CD4-positive, alpha-beta T cell treated with Interleukin-4 for 1 hour (primary cell): Measurements from ENCODE around the gene TMEM225B.
"Not testable (repeated sequence)": the region's sequence is repeated elsewhere in the genome, so short reads cannot be mapped to it uniquely, and the experiment has no call there.

Source experiments
- DNase-seq, 2 donors: peaks; one replicate each; pipeline ENCODE4 v3.0.0-alpha.2; 2020 to 2022

The TMEM225B gene

GRCh38 chr7:99597762-99598501 is at the start of gene TMEM225B:
Gene TMEM225B, plus strand, starts transcription at chr7:99598267. Its CDS starts 6,122 bp downstream, at chr7:99604389.
- no peak for DNase-seq

- DNase-seq, result not testable (repeated sequence)
These were observed 48.5 kb upstream of the TMEM225B start for GRCh38 chr7:99549545-99549944.

- no peak for DNase-seq
These were observed 46.7 kb upstream of the TMEM225B start for GRCh38 chr7:99551334-99551733.

- peak; percentile 88 to 90 for DNase-seq
These were observed 46.2 kb upstream of the TMEM225B start, which contains the start of gene FAM200A for GRCh38 chr7:99551767-99552463. Gene FAM200A, minus strand, starts transcription at chr7:99552114. Its CDS starts 3,707 bp downstream, at chr7:99548407.

GRCh38 chr7:99553039-99553438 is 45.0 kb upstream of the TMEM225B start:
- DNase-seq, result no peak

GRCh38 chr7:99554939-99555338 is 43.1 kb upstream of the TMEM225B start:
- DNase-seq, result no peak

GRCh38 chr7:99557196-99557607 is 40.9 kb upstream of the TMEM225B start:
- DNase-seq, result no peak

- DNase-seq, result no peak
These were observed 40.1 kb upstream of the TMEM225B start for GRCh38 chr7:99557940-99558305.

GRCh38 chr7:99558306-99559174 is 39.5 kb upstream of the TMEM225B start, which contains the start of gene ZNF655:
Gene ZNF655, plus strand, starts transcription at chr7:99558642. Its CDS starts 1,918 bp downstream, at chr7:99560560.
- peak; percentile 93 to 95 for DNase-seq

GRCh38 chr7:99559175-99559915 is 38.7 kb upstream of the TMEM225B start:
- no peak for DNase-seq

- DNase-seq, result no peak
These were observed 37.0 kb upstream of the TMEM225B start for GRCh38 chr7:99560834-99561736.

GRCh38 chr7:99561737-99562051 is 36.4 kb upstream of the TMEM225B start:
- DNase-seq, result no peak

- no peak for DNase-seq
These were observed 35.8 kb upstream of the TMEM225B start for GRCh38 chr7:99562114-99562784.

- DNase-seq, result no peak
These were observed 35.2 kb upstream of the TMEM225B start for GRCh38 chr7:99562832-99563231.

- DNase-seq, result no peak
These were observed 34.4 kb upstream of the TMEM225B start for GRCh38 chr7:99563650-99564049.

- not testable (repeated sequence) for DNase-seq
These were observed 29.3 kb upstream of the TMEM225B start for GRCh38 chr7:99568770-99569169.

- DNase-seq, result no peak
These were observed 26.3 kb upstream of the TMEM225B start for GRCh38 chr7:99571768-99572167.

- DNase-seq, result no peak
These were observed 24.8 kb upstream of the TMEM225B start for GRCh38 chr7:99573257-99573656.

- DNase-seq, result no peak
These were observed 21.8 kb upstream of the TMEM225B start for GRCh38 chr7:99576251-99576650.

- DNase-seq, result no peak
These were observed 18.6 kb upstream of the TMEM225B start for GRCh38 chr7:99579281-99579955.
